ENCODE results near the gene C4A. TPM values are rescaled to one million over a fixed set of nuclear protein-coding genes. Genes with fewer than 3 reads are reported as not detected.
"Not testable (repeated sequence)": the region's sequence is repeated elsewhere in the genome, so short reads cannot be mapped to it uniquely, and the experiment has no call there.

Gene C4A
- total RNA-seq, 2 experiments from 2014 or later, result 2.8 to 3.2 TPM

DNA sequence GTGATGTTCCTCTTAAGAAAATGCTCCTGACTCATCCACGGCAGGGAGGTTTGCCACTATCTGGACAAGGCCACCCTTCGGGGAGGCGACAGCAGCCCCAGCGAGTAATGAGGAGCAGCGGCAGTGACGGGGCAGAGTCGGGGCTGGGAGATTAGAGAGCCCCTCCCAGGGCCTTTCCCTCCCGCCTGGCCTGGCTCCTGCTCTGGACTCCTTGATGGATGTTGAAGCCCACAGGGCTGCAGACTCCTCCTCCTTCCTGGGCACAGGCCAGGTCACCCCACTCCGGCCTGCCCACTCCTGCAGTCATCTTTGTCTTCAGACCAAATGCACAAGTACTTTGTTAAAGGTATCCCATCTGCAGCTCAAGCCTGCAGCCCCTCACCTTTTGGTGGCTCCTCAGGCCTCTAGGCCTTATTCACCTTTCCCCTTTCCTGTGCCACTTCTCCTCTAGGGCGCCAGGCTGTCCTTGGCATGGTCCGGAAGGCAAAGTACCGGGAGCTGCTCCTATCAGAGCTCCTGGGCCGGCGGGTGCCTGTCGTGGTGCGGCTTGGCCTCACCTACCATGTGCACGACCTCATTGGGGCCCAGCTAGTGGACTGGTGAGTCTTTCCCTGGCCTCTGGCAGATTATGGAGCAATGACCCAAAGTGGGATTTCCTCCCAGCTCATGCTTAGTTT lies 31.2 kb downstream of the C4A start:
- H3K4me1 Mint-ChIP-seq (ENCODE audit: low read depth); H3K27me3 Mint-ChIP-seq; intact Hi-C loops (cut with micrococcal nuclease); POLR2A ChIA-PET; ATAC-seq; H3K36me3 Mint-ChIP-seq (ENCODE audit: low read depth); CTCF ChIA-PET; H3K4me3 Mint-ChIP-seq; H3K9me3 Mint-ChIP-seq; DNase-seq; H3K27ac Mint-ChIP-seq: not testable (repeated sequence)

DNA sequence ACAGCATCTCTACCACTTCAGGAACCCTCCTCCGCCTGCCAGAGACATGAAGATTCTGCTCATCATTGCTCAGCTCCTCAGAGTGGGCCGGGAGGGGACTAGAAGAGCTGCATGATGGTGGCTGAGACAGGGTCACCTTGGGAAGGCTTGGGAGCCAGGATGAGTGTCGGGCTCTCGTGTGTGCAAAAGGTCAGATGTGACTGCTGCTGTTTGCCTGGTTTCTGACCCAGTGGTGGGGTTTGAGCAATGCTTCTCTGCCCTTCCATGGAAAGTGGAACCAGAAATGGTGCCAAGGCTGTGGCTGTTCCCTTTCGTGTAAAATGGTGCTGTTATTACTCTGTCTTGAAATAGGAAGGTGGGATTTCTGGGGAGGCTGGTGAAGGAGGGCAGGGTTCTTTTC lies 31.9 kb downstream of the C4A start:
- H3K4me3 Mint-ChIP-seq; H3K27ac Mint-ChIP-seq; H3K36me3 Mint-ChIP-seq (ENCODE audit: low read depth); intact Hi-C loops (cut with micrococcal nuclease); ATAC-seq; DNase-seq; H3K9me3 Mint-ChIP-seq; H3K27me3 Mint-ChIP-seq; POLR2A ChIA-PET; CTCF ChIA-PET; H3K4me1 Mint-ChIP-seq (ENCODE audit: low read depth): not testable (repeated sequence)

DNA sequence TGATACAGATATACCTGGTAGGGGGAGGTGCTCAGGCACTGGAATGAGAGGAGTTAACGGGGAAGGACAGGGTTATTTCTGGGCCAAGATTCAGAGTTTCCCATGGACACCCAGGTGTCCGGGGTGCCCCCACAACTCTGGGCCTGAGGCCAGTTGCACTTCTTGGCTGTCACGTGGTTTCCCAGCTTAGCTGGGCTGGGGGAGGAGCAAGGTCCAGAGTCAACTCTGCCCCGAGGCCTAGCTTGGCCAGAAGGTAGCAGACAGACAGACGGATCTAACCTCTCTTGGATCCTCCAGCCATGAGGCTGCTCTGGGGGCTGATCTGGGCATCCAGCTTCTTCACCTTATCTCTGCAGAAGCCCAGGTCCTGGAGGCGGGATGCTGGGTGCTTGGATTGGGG lies 32.7 kb downstream of the C4A start, which contains the start of gene C4B:
C4B (plus strand) TSS at position 249 of the 400 bp plus-strand sequence; CDS start at position 300, 51 bp downstream.
- ATAC-seq; DNase-seq; H3K9me3 Mint-ChIP-seq; H3K36me3 Mint-ChIP-seq (ENCODE audit: low read depth); H3K27me3 Mint-ChIP-seq; intact Hi-C loops (cut with micrococcal nuclease); H3K27ac Mint-ChIP-seq; CTCF ChIA-PET; POLR2A ChIA-PET; H3K4me1 Mint-ChIP-seq (ENCODE audit: low read depth); H3K4me3 Mint-ChIP-seq: not testable (repeated sequence)

DNA sequence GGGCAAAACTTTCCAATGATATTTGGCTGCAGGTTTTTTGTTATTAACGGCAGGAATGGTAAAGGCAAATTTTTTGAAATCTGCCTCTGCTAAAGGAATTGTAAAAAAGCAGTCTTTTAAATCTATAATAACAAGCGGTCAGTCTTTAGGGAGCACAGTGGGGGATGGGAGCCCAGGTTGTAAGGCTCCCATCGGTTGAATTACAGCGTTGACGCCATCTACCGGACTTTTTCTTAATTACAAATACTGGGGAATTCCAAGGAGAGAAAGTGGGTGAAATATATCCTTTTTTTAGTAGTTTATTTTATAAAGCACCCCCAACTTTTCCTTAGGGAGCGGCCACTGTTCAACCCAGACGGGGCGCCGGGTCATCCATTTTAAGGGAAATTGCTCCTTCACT lies 40.2 kb downstream of the C4A start:
- ATAC-seq; H3K4me1 Mint-ChIP-seq (ENCODE audit: low read depth); H3K9me3 Mint-ChIP-seq; H3K36me3 Mint-ChIP-seq (ENCODE audit: low read depth); intact Hi-C loops (cut with micrococcal nuclease); CTCF ChIA-PET; H3K27me3 Mint-ChIP-seq; DNase-seq; POLR2A ChIA-PET; H3K4me3 Mint-ChIP-seq; H3K27ac Mint-ChIP-seq: not testable (repeated sequence)

DNA sequence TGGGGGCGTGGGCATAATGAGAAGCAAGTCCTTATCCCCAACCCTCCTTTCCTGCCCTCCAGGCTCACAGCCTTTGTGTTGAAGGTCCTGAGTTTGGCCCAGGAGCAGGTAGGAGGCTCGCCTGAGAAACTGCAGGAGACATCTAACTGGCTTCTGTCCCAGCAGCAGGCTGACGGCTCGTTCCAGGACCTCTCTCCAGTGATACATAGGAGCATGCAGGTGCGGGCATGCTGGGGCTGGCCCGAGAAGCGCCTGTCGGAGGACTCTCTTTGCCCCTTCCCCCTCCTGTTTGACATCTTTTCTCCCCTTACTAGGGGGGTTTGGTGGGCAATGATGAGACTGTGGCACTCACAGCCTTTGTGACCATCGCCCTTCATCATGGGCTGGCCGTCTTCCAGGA lies 46.8 kb downstream of the C4A start:
- H3K36me3 Mint-ChIP-seq (ENCODE audit: low read depth); H3K4me1 Mint-ChIP-seq (ENCODE audit: low read depth); H3K27me3 Mint-ChIP-seq; H3K27ac Mint-ChIP-seq; intact Hi-C loops (cut with micrococcal nuclease); CTCF ChIA-PET; DNase-seq; H3K4me3 Mint-ChIP-seq; ATAC-seq; POLR2A ChIA-PET; H3K9me3 Mint-ChIP-seq: not testable (repeated sequence)

DNA sequence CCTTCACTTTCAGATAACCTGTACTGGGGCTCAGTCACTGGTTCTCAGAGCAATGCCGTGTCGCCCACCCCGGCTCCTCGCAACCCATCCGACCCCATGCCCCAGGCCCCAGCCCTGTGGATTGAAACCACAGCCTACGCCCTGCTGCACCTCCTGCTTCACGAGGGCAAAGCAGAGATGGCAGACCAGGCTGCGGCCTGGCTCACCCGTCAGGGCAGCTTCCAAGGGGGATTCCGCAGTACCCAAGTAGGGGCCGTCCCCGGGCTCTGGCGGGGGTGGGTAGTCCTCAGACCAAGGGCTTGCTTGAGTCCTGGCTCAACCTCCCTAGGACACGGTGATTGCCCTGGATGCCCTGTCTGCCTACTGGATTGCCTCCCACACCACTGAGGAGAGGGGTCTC lies 47.7 kb downstream of the C4A start:
- ATAC-seq; H3K27me3 Mint-ChIP-seq; H3K9me3 Mint-ChIP-seq; H3K4me3 Mint-ChIP-seq; intact Hi-C loops (cut with micrococcal nuclease); POLR2A ChIA-PET; DNase-seq; H3K4me1 Mint-ChIP-seq (ENCODE audit: low read depth); H3K36me3 Mint-ChIP-seq (ENCODE audit: low read depth); H3K27ac Mint-ChIP-seq; CTCF ChIA-PET: not testable (repeated sequence)

DNA sequence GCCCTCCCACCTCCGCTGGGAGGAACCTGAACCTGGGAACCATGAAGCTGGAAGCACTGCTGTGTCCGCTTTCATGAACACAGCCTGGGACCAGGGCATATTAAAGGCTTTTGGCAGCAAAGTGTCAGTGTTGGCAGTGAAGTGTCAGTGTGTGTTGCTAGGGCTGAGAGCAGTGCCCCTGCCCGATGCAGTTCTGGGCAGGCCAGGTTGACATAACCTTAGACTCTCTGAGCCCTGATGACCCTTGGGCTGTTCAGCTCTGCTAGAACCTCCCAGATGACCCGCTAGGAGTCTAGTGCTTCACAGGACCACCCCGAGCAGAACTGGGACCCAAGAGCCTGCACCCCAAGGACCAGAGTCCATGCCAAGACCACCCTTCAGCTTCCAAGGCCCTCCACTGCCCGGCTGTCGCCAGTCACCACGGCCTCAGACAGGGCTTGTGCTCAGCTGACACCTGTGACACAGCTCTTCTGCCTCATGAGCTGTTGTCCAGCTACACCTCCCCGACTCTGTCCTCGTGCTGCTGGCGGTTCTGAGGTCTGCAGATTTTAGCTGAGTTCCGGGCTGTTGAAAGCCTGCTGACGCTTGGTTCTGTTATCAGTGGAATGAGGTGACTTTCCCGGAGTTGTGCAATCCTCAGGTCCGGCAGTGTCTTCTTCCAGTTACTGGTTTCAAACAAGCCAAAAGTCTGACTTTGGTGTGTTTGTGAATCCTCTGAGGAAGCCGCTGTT lies 53.6 kb downstream of the C4A start:
- intact Hi-C loops (cut with micrococcal nuclease); H3K4me1 Mint-ChIP-seq (ENCODE audit: low read depth); H3K36me3 Mint-ChIP-seq (ENCODE audit: low read depth); POLR2A ChIA-PET; H3K27ac Mint-ChIP-seq; CTCF ChIA-PET; DNase-seq; H3K27me3 Mint-ChIP-seq; H3K4me3 Mint-ChIP-seq; ATAC-seq; H3K9me3 Mint-ChIP-seq: not testable (repeated sequence)

DNA sequence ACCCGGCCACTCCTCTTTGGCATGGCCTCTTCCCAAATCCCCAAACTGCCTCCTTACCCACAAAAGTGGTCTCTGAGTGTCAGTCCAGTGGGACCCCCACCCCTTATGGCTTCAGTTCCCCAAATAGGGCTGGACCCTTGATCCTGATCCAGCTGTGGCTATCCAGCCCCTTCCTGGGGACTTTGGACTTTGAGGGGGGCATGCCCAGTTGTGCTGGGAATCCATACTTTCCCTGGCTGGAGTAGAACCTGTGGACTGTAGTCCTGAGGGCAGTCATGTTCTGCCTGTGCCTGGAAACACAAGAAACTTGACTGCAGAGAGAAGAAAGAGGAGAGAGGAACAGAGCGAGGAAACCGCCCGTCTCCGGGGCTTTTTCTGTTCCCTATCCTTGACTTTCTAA lies 55.3 kb downstream of the C4A start:
- CTCF ChIA-PET; intact Hi-C loops (cut with micrococcal nuclease); H3K36me3 Mint-ChIP-seq (ENCODE audit: low read depth); ATAC-seq; H3K9me3 Mint-ChIP-seq; H3K4me1 Mint-ChIP-seq (ENCODE audit: low read depth); POLR2A ChIA-PET; DNase-seq; H3K4me3 Mint-ChIP-seq; H3K27ac Mint-ChIP-seq; H3K27me3 Mint-ChIP-seq: not testable (repeated sequence)

DNA sequence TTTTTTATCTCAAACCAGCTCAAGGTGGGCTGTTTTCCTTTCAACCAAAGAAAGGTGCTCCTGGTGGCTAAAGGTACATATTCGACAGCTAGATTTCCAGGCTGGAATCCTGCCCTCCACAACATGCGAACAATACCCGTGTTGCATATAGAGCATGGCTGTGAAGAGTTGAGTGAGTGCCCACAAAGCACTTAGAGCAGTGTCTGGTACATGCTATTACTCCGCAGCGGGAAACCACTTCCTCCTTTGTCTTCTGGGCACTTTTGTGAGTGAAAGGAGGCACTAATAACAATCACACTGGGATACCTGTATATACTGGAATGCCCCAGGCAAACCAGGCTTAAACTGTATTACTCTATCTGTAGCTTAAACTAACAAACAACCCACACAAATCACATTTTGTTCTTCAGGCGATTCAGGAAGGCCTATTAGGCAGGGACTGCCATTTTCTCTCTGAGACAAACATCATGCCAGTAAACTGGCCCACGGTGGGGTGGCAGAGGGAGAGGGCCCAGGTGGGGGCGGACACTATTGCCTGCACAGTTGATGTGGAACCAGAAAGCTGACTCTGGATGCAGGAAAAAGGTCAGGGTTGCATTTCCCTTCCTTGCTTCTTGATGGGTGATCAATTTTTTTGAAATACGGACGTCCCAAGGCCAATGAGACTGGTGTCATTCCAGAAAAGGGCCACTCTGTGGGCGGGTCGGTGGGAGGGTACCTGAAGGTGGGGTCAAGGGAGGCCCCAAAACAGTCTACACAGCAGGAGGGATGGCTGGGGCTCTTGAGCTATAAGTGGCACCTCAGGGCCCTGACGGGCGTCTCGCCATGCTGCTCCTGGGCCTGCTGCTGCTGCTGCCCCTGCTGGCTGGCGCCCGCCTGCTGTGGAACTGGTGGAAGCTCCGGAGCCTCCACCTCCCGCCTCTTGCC lies 56.0 kb downstream of the C4A start, which contains the start of gene CYP21A2:
CYP21A2 (plus strand) TSS at position 818 of the 927 bp plus-strand sequence; CDS start at position 826, 8 bp downstream.
- H3K36me3 Mint-ChIP-seq (ENCODE audit: low read depth); intact Hi-C loops (cut with micrococcal nuclease); H3K4me1 Mint-ChIP-seq (ENCODE audit: low read depth); POLR2A ChIA-PET; H3K9me3 Mint-ChIP-seq; CTCF ChIA-PET; DNase-seq; H3K4me3 Mint-ChIP-seq; H3K27me3 Mint-ChIP-seq: not testable (repeated sequence)
- ATAC-seq, result peak; percentile 83
- H3K27ac Mint-ChIP-seq, result peak within 1 kb of the TSS; percentile 34

DNA sequence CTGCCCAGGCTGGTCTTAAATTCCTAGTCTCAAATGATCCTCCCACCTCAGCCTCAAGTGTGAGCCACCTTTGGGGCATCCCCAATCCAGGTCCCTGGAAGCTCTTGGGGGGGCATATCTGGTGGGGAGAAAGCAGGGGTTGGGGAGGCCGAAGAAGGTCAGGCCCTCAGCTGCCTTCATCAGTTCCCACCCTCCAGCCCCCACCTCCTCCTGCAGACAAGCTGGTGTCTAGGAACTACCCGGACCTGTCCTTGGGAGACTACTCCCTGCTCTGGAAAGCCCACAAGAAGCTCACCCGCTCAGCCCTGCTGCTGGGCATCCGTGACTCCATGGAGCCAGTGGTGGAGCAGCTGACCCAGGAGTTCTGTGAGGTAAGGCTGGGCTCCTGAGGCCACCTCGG lies 57.0 kb downstream of the C4A start:
- ATAC-seq; H3K27me3 Mint-ChIP-seq; intact Hi-C loops (cut with micrococcal nuclease); H3K4me1 Mint-ChIP-seq (ENCODE audit: low read depth); CTCF ChIA-PET; DNase-seq; H3K36me3 Mint-ChIP-seq (ENCODE audit: low read depth); POLR2A ChIA-PET; H3K27ac Mint-ChIP-seq; H3K9me3 Mint-ChIP-seq; H3K4me3 Mint-ChIP-seq: not testable (repeated sequence)

DNA sequence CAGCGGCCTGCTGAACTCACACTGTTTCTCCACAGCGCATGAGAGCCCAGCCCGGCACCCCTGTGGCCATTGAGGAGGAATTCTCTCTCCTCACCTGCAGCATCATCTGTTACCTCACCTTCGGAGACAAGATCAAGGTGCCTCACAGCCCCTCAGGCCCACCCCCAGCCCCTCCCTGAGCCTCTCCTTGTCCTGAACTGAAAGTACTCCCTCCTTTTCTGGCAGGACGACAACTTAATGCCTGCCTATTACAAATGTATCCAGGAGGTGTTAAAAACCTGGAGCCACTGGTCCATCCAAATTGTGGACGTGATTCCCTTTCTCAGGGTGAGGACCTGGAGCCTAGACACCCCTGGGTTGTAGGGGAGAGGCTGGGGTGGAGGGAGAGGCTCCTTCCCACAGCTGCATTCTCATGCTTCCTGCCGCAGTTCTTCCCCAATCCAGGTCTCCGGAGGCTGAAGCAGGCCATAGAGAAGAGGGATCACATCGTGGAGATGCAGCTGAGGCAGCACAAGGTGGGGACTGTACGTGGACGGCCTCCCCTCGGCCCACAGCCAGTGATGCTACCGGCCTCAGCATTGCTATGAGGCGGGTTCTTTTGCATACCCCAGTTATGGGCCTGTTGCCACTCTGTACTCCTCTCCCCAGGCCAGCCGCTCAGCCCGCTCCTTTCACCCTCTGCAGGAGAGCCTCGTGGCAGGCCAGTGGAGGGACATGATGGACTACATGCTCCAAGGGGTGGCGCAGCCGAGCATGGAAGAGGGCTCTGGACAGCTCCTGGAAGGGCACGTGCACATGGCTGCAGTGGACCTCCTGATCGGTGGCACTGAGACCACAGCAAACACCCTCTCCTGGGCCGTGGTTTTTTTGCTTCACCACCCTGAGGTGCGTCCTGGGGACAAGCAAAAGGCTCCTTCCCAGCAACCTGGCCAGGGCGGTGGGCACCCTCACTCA lies 57.7 kb downstream of the C4A start:
- H3K4me1 Mint-ChIP-seq (ENCODE audit: low read depth); H3K9me3 Mint-ChIP-seq; H3K4me3 Mint-ChIP-seq; intact Hi-C loops (cut with micrococcal nuclease); POLR2A ChIA-PET; CTCF ChIA-PET; ATAC-seq; H3K36me3 Mint-ChIP-seq (ENCODE audit: low read depth); DNase-seq; H3K27ac Mint-ChIP-seq; H3K27me3 Mint-ChIP-seq: not testable (repeated sequence)
